Ascending aorta (tissue), 2 donors: ENCODE data around the gene GRPEL2. TPM values are rescaled to one million over a fixed set of nuclear protein-coding genes. Genes with fewer than 3 reads are reported as not detected.

Experiments
- DNase-seq, 2 donors: peaks; one replicate each; pipeline ENCODE4 v3.0.0-alpha.2; 2019; ENCODE audit warnings: low spot score in 2 of 2
- H3K27ac ChIP-seq, 2 donors: fragments of 200-600 bp; sonication (generic); one replicate each; pipeline ENCODE4 v1.5.1; 2016 to 2017; ENCODE audit warnings: mild to moderate bottlenecking in 1 of 2
- H3K27me3 ChIP-seq: fragments of 200-600 bp; sonication (generic); one replicate; pipeline ENCODE4 v1.5.1; 2017
- H3K36me3 ChIP-seq, 2 donors: fragments of 200-600 bp; sonication (generic); one replicate each; pipeline ENCODE4 v1.5.1; 2016
- H3K4me1 ChIP-seq, 2 donors: fragments of 200-600 bp; sonication (generic); one replicate each; pipeline ENCODE4 v1.5.1; 2016 to 2017; ENCODE audit warnings: mild to moderate bottlenecking in 1 of 2
- H3K4me3 ChIP-seq, 2 donors: fragments of 200-600 bp; sonication (generic); one replicate each; pipeline ENCODE4 v1.5.1; 2016 to 2017; ENCODE audit warnings: mild to moderate bottlenecking in 1 of 2
- H3K9me3 ChIP-seq, 2 donors: fragments of 200-600 bp; sonication (generic); one replicate each; pipeline ENCODE4 v1.5.1; 2016
- CTCF ChIP-seq, 3 experiments: fragments of 200-600 bp in 2 of 3; fragments of 450-650 bp in 1 of 3; sonication (generic) in 2 of 3; IDR thresholded peaks; one replicate each; pipeline ENCODE4 v1.5.1; 2016 to 2019; ENCODE audit warnings: antibody characterized with exemption in 3 of 3, mild to moderate bottlenecking in 1 of 3, moderate library complexity in 1 of 3
- intact Hi-C: fragments of 100-400 bp; cut with DNase I; formaldehyde crosslinking; loops from one replicate; pipeline ENCODE4 v1.15.1; 2023
- total RNA-seq: library from RNA; depleted of rRNA; stranded (reverse); fragments of >200 nt; gene quantifications from one replicate; pipeline ENCODE4 v1.1.0, GENCODE V29; 2016

GRPEL2 gene
- total RNA-seq, 1 donor from 2014 or later: 7.8 TPM

GRCh38 chr5:149322518-149322917 is 22.8 kb upstream of the GRPEL2 start:
- DNase-seq: no peak
- H3K9me3 ChIP-seq: no peaks in the 10 kb centered on the region
- H3K4me1 ChIP-seq: peaks cover 0 to 6% of the 10 kb centered on the region in 2 donors
- H3K4me3 ChIP-seq: no peak overlapping the region
- TF ChIP-seq CTCF (IDR thresholded peaks at IDR 0.05): no peak
- intact Hi-C loops: no loop called here
- H3K27ac ChIP-seq: no peak overlapping the region
- H3K27me3 ChIP-seq: no peaks in the 10 kb centered on the region
- no peaks in the 10 kb centered on the region for H3K36me3 ChIP-seq

GRCh38 chr5:149323210-149323609 is 22.1 kb upstream of the GRPEL2 start:
- H3K27ac ChIP-seq: no peak overlapping the region
- no peak for TF ChIP-seq CTCF (IDR thresholded peaks at IDR 0.05)
- no peaks in the 10 kb centered on the region for H3K36me3 ChIP-seq

DNA sequence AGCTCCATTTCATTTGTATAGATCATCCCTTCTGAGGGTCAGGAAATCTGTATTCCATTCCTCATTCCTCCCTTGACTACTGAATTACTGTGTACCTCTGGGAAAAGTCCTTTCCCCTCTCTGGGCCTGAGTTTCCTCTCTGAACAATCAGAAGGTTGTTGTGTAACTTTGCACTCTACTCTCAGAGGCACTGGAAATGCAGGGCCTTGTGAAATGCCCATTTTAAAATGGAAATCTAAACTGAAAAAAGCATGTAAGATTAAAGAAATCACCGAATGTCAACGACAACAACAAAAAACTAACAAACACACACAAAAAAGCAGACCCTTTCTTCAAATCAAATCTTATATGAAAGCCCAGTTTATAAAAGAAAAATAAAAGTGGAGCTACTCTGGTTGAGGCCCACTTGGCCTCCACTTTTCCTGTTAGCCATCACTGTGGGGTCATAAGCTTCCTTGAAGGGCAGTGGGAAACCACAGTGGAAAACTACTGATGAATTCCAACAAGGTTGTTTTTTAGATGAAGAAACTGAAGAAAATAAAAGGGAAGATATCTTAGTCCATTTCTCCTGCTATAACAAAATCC is 21.6 kb upstream of the GRPEL2 start:
- no peaks in the 10 kb centered on the region for H3K36me3 ChIP-seq

More at GRCh38 chr5:149323210-149323609, 22.1 kb upstream of the GRPEL2 start:
- Histone ChIP-seq H3K4me3 (no peak overlapping the region), H3K9me3 (no peaks in the 10 kb centered on the region), H3K4me1 (peaks cover 0 to 6% of the 10 kb centered on the region in 2 donors), H3K27me3 (no peaks in the 10 kb centered on the region)
- no peak for DNase-seq
- intact Hi-C loops: no loop called here

DNA sequence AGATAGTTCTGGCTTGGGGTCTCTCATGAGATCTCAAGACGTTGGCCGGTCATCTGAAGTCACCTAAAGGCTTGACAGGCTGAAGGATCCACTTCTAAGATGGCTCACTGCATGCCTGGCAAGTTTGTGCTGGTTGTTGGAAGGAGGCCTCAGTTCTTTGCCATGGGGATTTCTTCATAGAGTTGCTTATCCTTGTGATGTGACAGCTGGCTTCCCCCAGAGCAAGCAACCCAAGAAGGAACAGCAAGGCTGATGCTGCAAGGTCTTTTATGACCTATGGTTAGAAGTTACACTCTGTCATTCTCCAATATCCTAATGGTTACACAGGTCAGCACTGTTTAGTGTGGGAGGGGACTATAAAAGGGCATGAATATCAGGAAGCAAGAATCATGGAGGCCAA is 20.7 kb upstream of the GRPEL2 start:
- TF ChIP-seq CTCF (IDR thresholded peaks at IDR 0.05): no peak
- no peak for DNase-seq
- Histone ChIP-seq H3K4me1 (peaks cover 0 to 6% of the 10 kb centered on the region in 2 donors), H3K4me3 (no peak overlapping the region), H3K9me3 (no peaks in the 10 kb centered on the region), H3K36me3 (no peaks in the 10 kb centered on the region), H3K27ac (no peak overlapping the region), H3K27me3 (no peaks in the 10 kb centered on the region)
- intact Hi-C loops: no loop called here

More for the DNA sequence above, 21.6 kb upstream of the GRPEL2 start:
- H3K4me1 ChIP-seq: peaks cover 0 to 6% of the 10 kb centered on the region in 2 donors
- H3K27ac ChIP-seq: no peak overlapping the region
- no peaks in the 10 kb centered on the region for H3K27me3 ChIP-seq
- no peaks in the 10 kb centered on the region for H3K9me3 ChIP-seq
- TF ChIP-seq CTCF (IDR thresholded peaks at IDR 0.05): no peak
- no peak for DNase-seq
- H3K4me3 ChIP-seq: no peak overlapping the region
- intact Hi-C loops: no loop called here

DNA sequence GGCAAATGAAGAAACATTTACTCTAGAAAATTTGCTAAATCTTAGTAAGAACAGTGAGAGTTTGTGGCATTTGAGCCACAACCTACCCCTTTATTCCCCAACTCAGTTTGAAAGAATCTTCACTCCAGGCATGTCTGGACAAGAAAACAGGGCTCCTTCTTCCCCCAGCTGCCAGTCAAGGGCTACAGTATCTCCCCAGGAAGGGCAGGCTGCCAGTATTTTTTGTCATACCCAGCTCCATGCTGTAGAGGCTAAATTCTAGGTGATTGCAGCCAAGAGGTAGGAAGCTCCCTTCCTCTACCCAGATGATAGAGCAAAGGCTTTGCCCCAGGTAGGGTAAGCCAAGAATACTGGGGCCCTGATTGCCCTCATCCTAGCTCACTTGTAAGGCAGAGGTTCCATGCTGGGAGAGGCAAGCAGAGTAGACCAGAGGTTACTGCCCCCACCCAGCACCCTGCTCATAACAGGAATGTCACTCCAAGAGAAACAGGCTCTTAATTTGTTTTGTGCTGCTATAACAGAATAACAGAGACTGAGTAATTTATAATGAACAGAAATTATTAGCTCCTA is 20.0 kb upstream of the GRPEL2 start:
- no peak for TF ChIP-seq CTCF (IDR thresholded peaks at IDR 0.05)
- Histone ChIP-seq H3K27ac (no peak overlapping the region), H3K4me1 (peaks cover 0 to 6% of the 10 kb centered on the region in 2 donors), H3K9me3 (no peaks in the 10 kb centered on the region), H3K27me3 (no peaks in the 10 kb centered on the region), H3K36me3 (no peaks in the 10 kb centered on the region), H3K4me3 (no peak overlapping the region)
- no peak for DNase-seq
- intact Hi-C loops: no loop called here
